GM18526 (cell line): ENCODE data around the gene RNF17.

Source experiments
- POLR2A ChIP-seq: IDR thresholded peaks from 3 replicates; pipeline ENCODE4 v1.6.1; 2011; ENCODE audit not compliant: insufficient read length; ENCODE audit errors: extremely low read depth

The RNF17 gene

DNA sequence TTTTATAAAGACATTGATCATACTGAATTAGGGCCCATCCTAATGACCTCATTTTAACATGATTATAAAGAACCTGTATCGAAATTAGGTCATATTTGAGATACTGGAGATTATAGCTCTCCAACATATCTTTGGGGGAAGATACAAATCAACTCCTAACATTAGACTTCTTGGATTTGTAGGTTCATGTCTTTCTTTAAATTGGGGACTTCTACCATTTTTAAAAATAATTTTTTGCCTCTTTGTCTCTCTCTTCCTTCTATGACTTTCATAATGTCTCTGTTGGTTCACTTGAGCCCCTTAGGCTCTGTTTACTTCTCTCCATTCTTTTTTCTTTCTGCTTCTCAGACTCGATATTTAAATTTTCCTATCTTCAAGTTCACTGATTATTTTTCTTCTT is 57.2 kb downstream of the RNF17 start:
- no peak for TF ChIP-seq POLR2A

DNA sequence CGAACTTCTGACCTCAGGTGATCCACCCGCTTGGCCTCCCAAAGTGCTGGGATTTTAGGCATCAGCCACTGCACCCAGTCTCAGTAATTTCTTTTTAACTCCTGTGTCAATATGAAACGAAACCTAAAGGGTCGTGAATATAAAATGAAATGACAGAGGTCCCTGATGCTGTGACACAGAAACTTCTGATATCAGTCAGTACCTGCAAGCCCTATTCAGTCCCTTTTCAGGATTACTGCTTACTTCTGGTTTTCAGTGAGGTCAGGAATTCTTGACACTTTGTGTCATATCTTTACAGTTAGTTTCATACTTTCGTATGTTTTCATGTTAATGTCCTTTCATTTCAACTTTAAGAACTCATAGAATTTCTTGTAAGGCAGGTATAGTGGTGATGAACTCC is 58.7 kb downstream of the RNF17 start:
- TF ChIP-seq POLR2A, result no peak

DNA sequence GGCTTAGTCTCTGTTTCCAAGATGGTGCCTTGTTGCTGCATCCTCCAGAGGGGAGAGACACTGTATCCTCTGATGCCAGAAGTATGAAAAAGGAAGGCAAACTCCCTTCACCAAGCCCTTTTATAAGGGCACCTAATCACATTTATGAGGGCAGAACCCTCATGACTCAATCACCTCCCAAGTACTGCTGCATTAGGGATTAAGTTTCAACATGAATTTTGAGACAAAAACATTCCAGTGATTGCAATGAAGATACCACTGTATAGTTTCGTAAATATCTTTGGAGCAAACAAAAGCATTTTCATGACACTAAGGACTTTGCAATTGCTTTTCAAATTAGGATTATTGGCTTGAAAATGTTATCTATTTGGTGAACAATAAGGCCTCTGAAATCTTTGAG is 63.8 kb downstream of the RNF17 start:
- TF ChIP-seq POLR2A, result no peak

GRCh38 chr13:24834902-24835510 is 71.0 kb downstream of the RNF17 start:
- no peak for TF ChIP-seq POLR2A

DNA sequence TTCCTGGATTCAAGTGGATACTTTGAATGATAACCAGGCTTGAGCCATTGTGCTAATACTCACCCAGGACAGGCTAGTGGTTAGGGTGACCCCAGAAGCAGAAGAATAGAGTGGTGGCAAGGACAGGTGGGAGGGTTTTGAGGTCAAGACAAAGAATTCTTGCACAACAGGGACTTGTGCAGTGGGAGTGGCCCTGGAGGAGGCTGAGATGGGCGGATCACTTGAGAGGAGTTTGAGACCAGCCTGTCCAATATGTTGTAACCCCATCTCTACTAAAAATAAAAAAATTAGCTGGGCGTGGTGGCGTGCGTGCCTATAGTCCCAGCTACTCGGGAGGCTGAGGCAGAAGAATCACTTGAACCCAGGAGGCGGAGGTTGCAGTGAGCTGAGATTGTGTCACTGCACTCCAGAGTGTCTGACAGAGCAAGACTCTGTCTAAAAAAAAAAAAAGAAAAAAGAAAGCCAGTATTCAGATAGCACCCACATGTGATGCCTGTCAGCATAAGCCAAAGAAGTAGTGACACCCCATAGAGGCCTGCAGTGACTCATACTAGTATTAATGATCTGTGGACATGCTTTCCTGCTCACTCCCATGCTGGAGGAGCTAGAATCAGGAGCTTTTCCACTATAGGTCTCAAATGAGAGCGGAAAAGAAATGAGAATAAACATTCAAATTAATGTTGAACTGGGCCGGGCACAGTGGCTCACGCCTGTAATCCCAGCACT is 78.7 kb downstream of the RNF17 start:
- TF ChIP-seq POLR2A, result no peak

- no peak for TF ChIP-seq POLR2A
These were observed 87.6 kb downstream of the RNF17 start for GRCh38 chr13:24851546-24851945.

DNA sequence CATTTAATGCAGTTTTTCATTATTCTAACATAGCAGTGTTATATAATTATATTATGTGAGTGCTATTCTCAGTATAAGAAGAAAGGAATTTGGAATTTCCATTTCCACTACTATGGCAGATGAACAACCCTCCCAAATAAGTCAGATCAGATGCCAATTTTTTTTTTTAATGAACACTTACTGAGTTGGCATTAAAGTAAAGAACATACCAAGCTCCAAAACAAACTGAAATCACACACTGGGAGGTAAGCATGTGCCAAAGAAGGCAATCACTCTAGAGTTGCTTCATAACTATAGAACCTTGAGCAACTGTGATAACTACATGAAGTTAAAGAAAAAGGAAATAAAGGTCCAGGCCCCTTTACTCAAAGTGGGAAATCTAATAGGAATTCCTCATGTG is 90.3 kb downstream of the RNF17 start:
- no peak for TF ChIP-seq POLR2A

DNA sequence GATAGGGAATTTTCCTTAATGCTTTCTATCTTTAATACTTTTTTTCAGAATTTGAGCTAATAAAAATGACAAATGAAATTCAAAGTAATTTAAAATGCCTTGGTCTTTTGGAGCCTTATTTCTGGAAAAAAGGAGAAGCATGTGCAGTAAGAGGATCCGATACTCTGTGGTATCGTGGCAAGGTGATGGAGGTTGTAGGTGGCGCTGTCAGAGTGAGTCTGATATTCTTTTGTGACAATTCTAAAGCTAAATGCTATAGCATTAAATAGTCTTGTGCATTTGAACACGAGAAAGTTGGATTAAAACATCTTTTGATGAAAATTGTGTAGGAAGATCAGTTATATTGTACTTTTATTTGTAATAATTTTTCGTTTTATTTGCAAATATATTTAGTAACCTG is 95.0 kb downstream of the RNF17 start:
- TF ChIP-seq POLR2A, result no peak

DNA sequence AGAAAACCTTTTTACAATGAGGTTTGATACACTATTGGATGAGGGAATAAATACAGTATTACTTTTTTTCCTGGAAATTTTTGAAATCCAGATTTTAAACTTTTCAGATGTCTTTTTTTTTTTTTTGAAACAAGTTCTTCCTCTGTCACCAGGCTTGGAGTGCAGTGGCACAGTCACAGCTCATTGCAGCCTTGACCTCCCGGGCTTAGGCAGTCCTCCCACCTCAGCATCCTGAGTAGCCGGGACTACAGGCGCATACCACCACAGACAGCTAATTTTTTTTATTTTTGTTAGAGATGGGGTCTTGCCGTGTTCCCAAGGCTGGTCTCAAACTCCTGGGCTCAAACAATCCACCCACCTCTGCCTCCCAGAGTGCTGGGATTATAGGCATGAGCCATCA is 96.8 kb downstream of the RNF17 start:
- no peak for TF ChIP-seq POLR2A

GRCh38 chr13:24861617-24862362 is 97.8 kb downstream of the RNF17 start:
- no peak for TF ChIP-seq POLR2A

DNA sequence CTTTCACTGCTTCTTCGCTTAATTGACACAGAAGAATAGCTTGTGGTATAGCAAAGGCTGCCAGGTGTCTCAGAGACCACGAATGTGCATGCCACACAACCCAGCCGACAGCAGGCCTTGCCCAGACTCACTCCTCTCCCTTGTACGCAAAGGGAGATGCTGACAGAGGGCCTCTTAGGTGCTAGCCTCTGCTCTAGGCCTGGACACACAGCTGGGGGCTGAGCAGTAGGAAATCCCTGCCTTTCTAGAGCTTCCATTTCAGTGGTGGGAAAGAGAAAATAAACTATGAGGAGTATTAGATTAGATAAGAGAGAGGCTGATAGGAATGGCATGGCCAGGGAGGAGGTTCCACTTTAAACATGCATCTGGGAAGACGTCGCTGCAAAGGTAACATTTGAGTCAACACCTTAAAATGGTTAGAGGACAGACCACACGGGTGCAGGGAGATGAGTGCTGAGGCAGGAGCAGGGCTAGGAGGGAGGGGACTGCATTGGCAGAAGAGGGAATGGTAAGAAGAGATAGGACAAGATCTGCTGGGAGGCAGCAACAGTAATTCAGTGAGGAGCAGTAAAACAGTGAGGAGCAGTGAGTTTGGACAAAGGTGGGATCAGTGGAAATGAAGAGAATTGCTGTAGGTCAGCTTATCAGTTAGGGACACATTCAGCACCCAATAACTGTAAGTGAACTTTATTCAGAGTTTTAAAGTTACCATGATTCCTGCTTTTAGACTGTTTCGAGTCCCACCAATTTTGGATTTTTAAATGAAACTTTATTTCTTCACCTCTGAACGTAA is 100.0 kb downstream of the RNF17 start:
- no peak for TF ChIP-seq POLR2A

GRCh38 chr13:24864579-24864978 is 100.6 kb downstream of the RNF17 start:
- TF ChIP-seq POLR2A, result no peak

GRCh38 chr13:24865163-24865953 is 101.4 kb downstream of the RNF17 start:
- TF ChIP-seq POLR2A, result no peak

DNA sequence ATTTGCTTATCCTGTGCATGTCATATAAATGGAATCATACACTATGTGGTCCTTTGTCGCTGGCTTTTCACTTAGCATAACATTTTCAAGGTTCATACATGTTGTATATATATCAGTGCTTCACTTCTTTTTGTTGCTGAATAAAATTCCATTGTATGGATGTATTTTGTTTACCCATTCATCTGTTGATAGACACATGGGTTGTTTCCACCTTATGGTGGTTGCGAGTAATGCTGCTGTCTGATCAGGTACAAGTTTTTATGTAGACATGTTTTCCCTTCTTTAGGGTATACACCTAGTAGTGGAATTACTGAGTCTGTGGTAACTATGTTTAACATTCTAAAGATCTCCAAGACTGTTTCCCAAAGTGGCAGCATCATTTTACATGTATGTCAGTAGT is 102.5 kb downstream of the RNF17 start:
- no peak for TF ChIP-seq POLR2A

GRCh38 chr13:24868874-24869273 is 104.9 kb downstream of the RNF17 start:
- no peak for TF ChIP-seq POLR2A
